Stimulated activated CD4-positive, alpha-beta T cell treated with anti-CD3 and anti-CD28 coated beads, Interleukin-1b, Interleukin-23, amount 100 ng/mL, for 48 hours (primary cell): Measurements from ENCODE around the gene AFAP1L2.
"Not testable (repeated sequence)": the region's sequence is repeated elsewhere in the genome, so short reads cannot be mapped to it uniquely, and the experiment has no call there.

Experiments used
- DNase-seq: peaks from one replicate; pipeline ENCODE4 v3.0.0-alpha.2; 2020

AFAP1L2 gene

GRCh38 chr10:114357515-114357996 is 46.7 kb downstream of the AFAP1L2 start:
- no peak for DNase-seq

DNA sequence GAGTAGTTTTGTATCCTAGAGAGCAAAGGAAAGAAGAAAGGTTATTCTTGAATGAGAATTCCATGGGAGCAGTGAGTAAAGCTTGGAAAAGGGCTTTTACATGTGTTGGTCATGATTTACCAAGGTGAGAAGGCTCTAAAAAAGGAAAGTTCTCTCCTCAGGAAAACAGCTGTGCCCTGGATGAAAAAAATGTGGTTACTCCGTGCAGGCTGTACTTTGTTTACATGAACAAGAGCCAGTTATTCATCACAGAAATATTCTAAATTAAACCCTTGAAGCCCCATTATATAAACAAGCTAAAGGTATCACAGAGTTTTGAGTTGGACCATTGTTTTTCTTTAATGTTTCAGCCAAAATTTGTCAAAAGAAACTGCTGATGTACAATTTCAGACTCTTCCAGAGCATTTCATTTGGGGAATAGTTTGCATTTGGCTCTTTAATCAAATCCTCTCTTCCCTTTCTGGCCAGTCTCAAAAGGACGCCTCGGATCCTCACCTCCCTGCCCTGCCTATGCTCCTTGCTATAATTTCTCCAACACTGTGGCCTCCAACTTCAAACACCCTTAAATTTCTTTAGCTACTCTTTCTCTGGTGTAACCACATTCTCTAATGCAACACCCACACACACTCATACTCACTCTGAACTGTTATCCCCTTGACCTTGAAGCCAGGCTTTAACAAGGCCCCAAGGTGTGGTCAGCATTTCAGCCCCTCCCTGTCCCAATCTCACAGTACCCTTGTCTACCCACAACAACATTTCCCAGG is 47.4 kb downstream of the AFAP1L2 start:
- DNase-seq, result no peak

DNA sequence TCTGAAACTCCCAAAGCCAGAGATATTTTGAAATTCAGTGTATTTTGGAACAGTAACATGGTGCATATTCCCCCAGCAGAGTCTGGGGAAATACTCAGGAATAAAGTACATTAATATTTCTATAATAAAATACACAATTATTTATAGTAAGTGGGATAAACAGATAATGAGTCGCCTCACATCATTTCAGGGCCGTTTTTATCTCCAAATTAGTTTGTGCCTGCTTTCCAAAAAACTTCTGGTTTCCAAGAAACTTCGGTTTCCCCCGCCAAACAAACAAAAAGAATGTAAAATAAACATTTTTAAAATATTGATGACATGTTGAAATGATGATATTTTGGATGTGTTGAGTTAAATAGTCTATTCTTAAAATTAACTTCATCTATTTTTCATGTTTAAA is 48.2 kb downstream of the AFAP1L2 start:
- DNase-seq, result no peak

- no peak for DNase-seq
Measured at GRCh38 chr10:114353383-114353782, 50.9 kb downstream of the AFAP1L2 start.

GRCh38 chr10:114352653-114353298 is 51.5 kb downstream of the AFAP1L2 start:
- DNase-seq, result no peak

DNA sequence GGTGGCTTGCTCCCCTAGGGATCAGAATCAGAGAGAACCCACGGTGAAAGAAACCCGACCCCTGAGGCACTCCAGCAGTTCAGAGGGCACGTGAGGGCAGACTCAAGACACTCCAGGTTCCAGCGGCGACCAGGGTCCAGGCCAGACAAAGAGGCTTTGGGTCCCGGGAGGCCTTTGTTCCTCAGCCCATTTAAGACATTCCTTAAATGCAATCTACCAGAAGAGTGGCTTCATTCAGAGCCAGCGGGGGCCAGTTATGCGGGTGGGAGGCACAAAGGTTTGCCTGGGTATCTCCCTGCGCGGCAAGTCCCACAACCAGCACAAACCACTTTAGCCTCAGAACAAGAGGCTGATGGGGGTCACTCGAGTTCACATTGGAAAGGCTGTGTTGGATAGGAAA is 53.6 kb downstream of the AFAP1L2 start:
- no peak for DNase-seq

- no peak for DNase-seq
Measured at GRCh38 chr10:114349522-114350215, 54.6 kb downstream of the AFAP1L2 start.

DNA sequence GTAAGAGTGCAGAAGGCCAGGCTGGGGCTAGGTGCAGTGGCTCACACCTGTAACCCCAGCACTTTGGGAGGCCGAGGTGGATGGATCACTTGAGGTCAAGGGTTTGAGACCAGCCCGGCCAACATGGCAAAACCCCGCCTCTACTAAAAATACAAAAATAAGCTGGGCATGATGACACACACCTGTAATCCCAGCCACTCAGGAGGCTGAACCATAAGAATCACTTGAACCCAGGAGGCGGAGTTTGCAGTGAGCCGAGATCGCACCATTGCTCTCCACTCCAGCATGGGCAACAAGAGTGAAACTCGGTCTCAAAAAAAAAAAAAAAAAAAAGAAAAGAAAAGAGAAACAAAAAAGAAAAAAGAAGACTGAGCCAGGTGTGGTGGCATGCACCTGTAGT is 55.2 kb downstream of the AFAP1L2 start:
- not testable (repeated sequence) for DNase-seq

- no peak for DNase-seq
Measured at GRCh38 chr10:114347791-114348190, 56.5 kb downstream of the AFAP1L2 start.

GRCh38 chr10:114347241-114347640 is 57.1 kb downstream of the AFAP1L2 start:
- DNase-seq, result no peak

- DNase-seq, result no peak
Measured at GRCh38 chr10:114346176-114347031, 57.9 kb downstream of the AFAP1L2 start.

GRCh38 chr10:114345701-114346100 is 58.6 kb downstream of the AFAP1L2 start:
- no peak for DNase-seq

DNA sequence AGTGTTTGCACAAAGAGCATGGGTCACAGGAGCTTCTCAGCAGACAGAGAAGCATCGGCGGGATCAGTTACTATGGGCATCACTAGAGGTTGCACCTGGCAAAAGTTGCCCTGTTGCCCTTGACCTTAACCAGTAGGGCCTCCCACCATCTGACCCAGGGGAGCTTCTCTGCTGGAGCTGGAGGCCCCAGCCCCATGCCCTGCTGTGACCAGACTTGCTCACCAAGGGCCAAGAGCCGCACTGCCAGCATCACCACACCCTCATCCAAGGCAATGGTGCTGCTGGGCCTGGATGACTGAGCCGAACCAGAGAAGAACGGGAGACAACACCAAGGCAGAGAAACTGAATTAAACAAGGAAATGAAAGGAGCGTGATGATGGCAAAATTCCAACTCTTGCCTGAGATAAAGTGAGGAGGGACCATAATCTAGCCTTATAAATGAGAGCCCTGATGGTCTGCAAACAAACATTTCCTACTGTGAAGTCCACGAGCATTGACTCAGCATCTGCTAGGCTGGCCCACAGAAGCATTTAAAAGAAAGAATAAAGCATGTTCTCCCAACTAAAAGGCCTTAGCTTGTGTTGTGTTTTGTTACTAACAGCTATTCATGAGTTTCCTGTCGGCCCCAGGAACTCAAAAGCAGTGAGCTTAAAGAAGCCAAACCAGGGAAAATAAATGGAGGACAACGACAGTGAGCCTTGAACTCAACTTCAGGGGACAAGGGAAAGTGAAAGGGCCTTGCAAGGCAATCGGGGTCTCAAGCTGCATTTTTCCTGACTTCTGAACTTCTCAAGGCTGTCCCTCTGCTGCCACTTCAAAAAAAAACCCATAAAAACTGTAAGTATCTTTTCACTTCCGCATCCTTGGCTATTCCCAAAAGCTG is 60.4 kb downstream of the AFAP1L2 start:
- no peak for DNase-seq

DNA sequence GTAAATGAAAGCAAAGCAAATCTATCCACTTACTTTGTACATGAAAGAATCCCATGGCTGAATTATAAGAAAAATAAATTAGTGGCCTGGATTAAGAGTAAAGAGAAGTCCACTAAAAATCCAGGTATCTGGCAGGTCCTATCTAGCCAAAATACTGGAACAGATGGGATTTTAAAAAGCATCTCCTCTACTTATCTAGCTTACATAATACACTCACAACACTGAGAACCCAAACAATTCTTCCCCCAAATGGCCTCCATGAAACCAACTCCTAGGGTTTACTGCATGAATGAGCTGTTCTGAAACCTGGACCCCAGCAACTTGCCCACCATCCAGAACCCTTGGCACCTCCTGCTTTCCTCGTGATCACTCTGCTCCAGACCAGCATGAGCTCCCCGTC is 61.3 kb downstream of the AFAP1L2 start:
- DNase-seq, result no peak

DNA sequence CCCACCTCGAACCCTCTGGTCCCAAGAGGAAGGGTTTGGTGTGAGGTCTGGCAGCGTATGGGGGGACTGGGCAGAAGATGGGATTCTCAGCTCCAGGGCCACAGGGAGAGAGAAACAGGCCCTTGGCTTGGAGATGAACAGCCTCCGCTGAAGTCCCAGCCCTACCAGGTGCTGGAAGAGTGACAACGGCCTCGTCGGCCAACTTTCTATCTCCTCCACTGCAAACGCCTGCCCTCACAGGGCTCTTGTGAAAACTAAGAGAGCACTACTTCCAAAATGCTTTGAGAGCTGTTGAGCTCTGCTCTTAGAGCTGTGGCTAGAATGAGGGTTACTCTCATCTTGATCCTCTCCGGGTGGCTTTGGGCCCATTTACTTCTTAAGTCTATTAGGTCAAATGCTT is 63.5 kb downstream of the AFAP1L2 start:
- no peak for DNase-seq

DNA sequence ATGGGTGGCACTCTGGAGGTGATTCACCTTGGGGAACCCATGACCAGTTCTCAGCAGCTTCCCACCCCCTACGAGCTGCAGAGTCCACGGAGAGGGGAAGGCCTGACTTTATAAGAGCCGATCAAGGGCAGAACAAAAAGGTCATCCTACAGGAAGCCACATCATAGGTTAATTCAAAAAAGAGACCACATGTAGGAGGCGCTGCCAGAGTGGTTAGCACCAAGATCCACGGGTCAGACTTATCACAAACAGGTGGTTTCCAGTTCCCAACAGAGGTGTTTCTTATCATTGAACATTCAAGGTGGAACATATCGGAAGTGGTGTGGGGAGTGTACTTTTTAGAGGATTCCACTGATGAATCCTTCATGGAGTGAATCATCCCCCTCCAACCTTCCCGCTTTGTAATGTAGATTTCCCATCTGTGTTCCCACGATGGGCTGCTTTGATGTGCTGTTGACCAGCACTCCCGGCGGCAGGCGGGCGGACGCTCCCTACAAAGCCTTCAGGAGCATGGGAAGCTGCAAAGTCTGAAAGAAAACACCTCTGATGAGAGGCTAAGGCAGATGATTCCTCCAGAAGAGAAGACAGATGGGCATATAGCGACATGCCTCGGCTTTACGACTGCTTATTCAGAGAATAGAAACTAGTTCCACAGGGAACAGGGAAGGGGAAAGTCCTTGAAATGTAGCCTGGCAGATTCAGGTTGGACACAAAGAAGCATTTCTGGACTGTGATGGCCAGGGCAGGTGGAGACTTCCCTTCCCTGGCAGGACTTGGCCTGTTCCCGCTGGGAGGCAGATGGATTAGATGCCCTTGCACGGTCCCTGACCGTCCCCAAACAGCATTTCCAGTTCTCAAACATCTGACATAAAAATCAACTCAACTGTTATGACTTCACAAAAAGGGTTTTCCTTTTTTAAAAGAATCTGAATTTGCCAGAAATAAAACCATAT is 66.5 kb downstream of the AFAP1L2 start:
- DNase-seq, result peak; percentile 8

DNA sequence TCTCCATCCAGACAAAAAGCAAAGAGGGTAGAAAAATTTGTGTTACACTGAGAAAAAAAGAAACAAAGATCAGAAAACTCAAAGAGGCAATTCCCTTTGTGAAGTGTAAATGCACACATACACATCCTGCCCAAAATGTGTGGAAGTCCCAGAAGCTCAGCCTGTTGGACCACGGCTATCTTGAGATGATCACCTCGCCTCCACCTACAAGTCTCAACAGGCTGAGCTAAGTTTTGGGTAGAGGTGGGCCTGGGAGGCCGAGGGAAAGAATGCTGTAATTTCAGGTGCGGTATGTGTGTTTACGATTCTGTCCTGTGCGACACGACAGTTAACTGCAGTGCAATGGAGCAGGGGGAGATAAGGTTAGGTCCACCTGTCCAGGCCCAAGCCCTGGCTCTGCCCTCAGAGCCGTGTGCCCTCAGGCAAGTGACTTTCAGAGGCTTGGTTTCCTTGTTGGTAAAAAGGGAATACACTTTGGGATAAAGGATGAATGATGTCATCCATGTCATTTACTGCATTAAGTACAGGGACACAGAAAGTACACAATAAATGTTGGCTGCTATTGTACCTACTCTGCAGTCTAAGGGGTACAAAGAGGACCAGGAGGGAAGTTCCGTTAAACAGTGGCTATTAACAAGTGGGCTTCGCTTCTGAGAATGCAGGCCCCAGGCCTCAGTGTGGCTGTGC is 67.3 kb downstream of the AFAP1L2 start:
- DNase-seq, result no peak

DNA sequence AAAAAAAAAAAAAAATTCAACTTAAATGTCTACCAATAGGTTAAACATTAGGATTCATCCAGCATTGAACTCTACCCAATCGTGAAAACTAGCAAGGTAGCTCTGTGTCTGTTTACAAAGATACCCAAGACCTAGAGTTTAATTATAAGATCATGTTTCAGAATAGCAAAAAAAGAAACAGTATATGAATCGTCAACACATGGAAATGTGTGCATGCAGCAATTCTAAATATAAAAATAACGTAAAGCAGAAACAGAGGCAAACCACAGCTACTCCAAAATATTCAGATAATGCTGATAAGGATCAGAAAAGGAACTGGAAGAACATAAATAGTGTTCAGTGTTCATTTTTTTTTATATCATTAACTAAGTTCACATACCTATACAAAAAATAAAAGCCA is 68.7 kb downstream of the AFAP1L2 start:
- DNase-seq, result no peak

- DNase-seq, result no peak
Measured at GRCh38 chr10:114334301-114334700, 70.0 kb downstream of the AFAP1L2 start.

DNA sequence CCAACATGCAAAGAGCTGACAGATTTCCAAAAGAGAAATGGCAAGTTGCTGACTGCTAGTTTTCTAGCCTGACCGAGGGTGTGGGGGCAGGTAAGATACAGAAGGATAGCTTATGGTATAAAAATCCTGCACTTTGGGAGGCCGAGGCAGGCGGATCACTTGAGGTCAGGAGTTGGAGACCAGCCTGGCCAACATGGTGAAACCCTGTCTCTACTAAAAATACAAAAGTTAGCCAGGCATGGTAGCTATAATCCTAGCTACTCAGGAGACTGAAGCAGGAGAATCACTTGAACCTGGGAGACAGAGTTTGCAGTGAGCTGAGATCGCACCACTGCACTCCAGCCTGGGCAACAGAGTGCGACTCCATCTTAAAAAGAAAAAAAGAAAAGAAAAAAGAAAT is 70.9 kb downstream of the AFAP1L2 start:
- not testable (repeated sequence) for DNase-seq
